GM23248 (cell line): Measurements from ENCODE around the gene TOR1AIP2. TPM values are rescaled to one million over a fixed set of nuclear protein-coding genes. Genes with fewer than 3 reads are reported as not detected.

Source experiments
- DNase-seq: peaks from one replicate; pipeline ENCODE4 v3.0.0-alpha.2; 2015
- H2AFZ ChIP-seq: fragments of 200-600 bp; sonication (generic); 2 replicates; pipeline ENCODE4 v1.6.1; 2016; ENCODE audit warnings: antibody characterized with exemption
- H3F3A ChIP-seq: fragments of 200-600 bp; sonication (generic); 2 replicates; pipeline ENCODE4 v1.6.1; 2016; ENCODE audit warnings: mild to moderate bottlenecking, antibody characterized with exemption, mixed run types; ENCODE audit not compliant: insufficient read depth
- H3K27ac ChIP-seq: fragments of 200-600 bp; sonication (generic); 2 replicates; pipeline ENCODE4 v1.5.1; 2016; ENCODE audit warnings: mild to moderate bottlenecking
- H3K27me3 ChIP-seq: fragments of 200-600 bp; sonication (generic); replicated peaks from 2 replicates; pipeline ENCODE4 v1.6.1; 2016; ENCODE audit warnings: mild to moderate bottlenecking; ENCODE audit not compliant: insufficient read depth
- H3K36me3 ChIP-seq: fragments of 200-600 bp; sonication (generic); 2 replicates; pipeline ENCODE4 v1.6.1; 2016; ENCODE audit warnings: low read depth, mild to moderate bottlenecking
- H3K4me1 ChIP-seq: fragments of 200-600 bp; sonication (generic); 2 replicates; pipeline ENCODE4 v1.6.1; 2016; ENCODE audit warnings: mild to moderate bottlenecking; ENCODE audit not compliant: insufficient read depth
- H3K4me2 ChIP-seq: fragments of 200-600 bp; sonication (generic); one replicate; pipeline ENCODE4 v1.6.1; 2016; ENCODE audit warnings: mild to moderate bottlenecking; ENCODE audit not compliant: unreplicated experiment
- H3K4me3 ChIP-seq: fragments of 200-600 bp; sonication (generic); 2 replicates; pipeline ENCODE4 v1.5.1; 2016; ENCODE audit warnings: mild to moderate bottlenecking
- H3K79me2 ChIP-seq: fragments of 200-600 bp; sonication (generic); 2 replicates; pipeline ENCODE4 v1.6.1; 2016; ENCODE audit warnings: mild to moderate bottlenecking; ENCODE audit not compliant: insufficient read depth
- H3K9ac ChIP-seq: fragments of 200-600 bp; sonication (generic); 2 replicates; pipeline ENCODE4 v1.6.1; 2016; ENCODE audit warnings: mild to moderate bottlenecking
- H3K9me2 ChIP-seq: fragments of 200-600 bp; sonication (generic); 2 replicates; pipeline ENCODE4 v1.6.1; 2016; ENCODE audit warnings: mixed run types, mild to moderate bottlenecking, moderate library complexity; ENCODE audit not compliant: insufficient read depth
- H3K9me3 ChIP-seq: fragments of 200-600 bp; sonication (generic); one replicate; pipeline ENCODE4 v1.6.1; 2017; ENCODE audit warnings: low read depth
- H4K20me1 ChIP-seq: fragments of 200-600 bp; sonication (generic); 2 replicates; pipeline ENCODE4 v1.6.0; 2016; ENCODE audit not compliant: insufficient read depth
- EZH2 ChIP-seq: fragments of 200-600 bp; sonication (generic); IDR thresholded peaks from 2 replicates; pipeline ENCODE4 v1.6.1; 2018; ENCODE audit warnings: antibody characterized with exemption, mild to moderate bottlenecking; ENCODE audit not compliant: insufficient read depth, poor library complexity, severe bottlenecking
- EZH2phosphoT487 ChIP-seq: fragments of 200-600 bp; sonication (generic); IDR thresholded peaks from 2 replicates; pipeline ENCODE4 v1.6.1; 2018; ENCODE audit warnings: antibody characterized with exemption, moderate library complexity, mild to moderate bottlenecking, low read depth; ENCODE audit not compliant: insufficient read depth
- WGBS, 2 experiments: methylation state at CpG; one replicate each; pipeline ENCODE4 v1.1.6; 2015 to 2017; ENCODE audit warnings: low lambda C conversion rate in 2 of 2, low coverage in 1 of 2; ENCODE audit errors: missing lambda C conversion rate in 2 of 2; 5-methylcytosine and 5-hydroxymethylcytosine counted together
- in situ Hi-C: fragments of 300-500 bp; cut with MboI; formaldehyde crosslinking; loops from 2 replicates; pipeline ENCODE4 v1.15.0; 2020
- polyA plus RNA-seq: library from polyadenylated mRNA; unstranded; fragments of >200 nt; fragmentation: Nextera tagmentation; extraction: Ambion mirVana; gene quantifications from 2 replicates; pipeline ENCODE4 v1.2.1, GENCODE V29; 2016
- total RNA-seq: library from RNA; depleted of rRNA; stranded (reverse); fragments of >200 nt; shearing (Covaris generic); gene quantifications from 2 replicates; pipeline ENCODE4 v1.2.3, GENCODE V29; 2014

Gene TOR1AIP2
- total and polyA plus RNA-seq, 2 experiments from 2014 or later: 37.2 to 97.1 TPM

DNA sequence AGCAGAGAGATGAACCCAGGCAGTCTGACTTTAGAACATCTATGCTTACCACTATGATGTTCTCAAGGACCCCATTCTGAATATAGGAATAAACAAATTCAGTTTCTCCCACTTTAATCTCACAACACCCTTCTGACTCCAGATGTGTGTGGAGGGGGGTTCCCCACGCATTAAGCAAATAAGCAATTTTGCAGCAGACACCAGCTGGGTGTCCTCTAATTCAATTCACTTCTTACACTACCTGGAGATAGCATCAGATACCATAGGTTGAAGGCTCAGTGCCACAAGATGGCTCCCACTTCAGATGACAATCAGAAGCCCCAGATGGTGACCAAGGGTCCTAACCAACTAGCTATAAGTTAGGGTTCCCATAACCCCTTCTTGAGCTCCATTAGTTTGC lies 46.7 kb upstream of the TOR1AIP2 start:
- no peaks in the 10 kb centered on the region for H3K27me3 ChIP-seq
- peaks cover 9% of the 10 kb centered on the region; the same call in 1 of the 2 replicates for H3K36me3 ChIP-seq
- H3K9ac ChIP-seq: no peak overlapping the region
- no peak overlapping the region for H3K4me3 ChIP-seq
- 89 to 100% methylated on average over 1 of the region's 1 CpG for WGBS, 2 experiments
- no peak for DNase-seq
- no peaks in the 10 kb centered on the region for H3K9me3 ChIP-seq
- H2AFZ ChIP-seq: no peak overlapping the region
- H3K4me1 ChIP-seq: peaks cover 16% of the 10 kb centered on the region
- H3K4me2 ChIP-seq: no peak overlapping the region
- no peak for TF ChIP-seq EZH2
- H3K27ac ChIP-seq: no peak overlapping the region
- H4K20me1 ChIP-seq: no peaks in the 10 kb centered on the region
- H3F3A ChIP-seq: peaks cover 29% of the 10 kb centered on the region
- H3K79me2 ChIP-seq: no peaks in the 10 kb centered on the region
- in situ Hi-C loops: loop anchor here (25.0 kb wide), 1 partner anchor 88 kb away; no protein-coding TSS in a partner anchor
- H3K9me2 ChIP-seq: no peaks in the 10 kb centered on the region

DNA sequence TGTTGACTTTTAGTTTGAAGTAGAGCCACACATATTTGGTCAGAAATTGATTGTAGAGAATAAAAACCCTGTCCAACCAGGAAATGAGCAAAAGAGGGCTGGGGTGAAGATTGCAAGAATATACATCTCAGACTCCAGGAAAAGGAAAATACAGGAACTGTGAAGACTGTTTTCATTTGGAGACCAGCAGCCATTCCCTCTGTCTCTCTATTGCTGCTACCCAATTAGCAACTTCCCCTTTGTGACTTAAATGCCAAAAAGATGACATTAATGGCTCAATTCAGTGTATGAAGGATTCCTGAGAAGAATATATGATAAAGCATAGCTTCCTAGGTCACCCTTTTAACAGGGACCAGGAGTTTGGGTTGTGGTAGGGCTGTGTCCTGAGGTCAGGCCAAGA lies 45.4 kb upstream of the TOR1AIP2 start:
- Histone ChIP-seq H3K27me3 (no peaks in the 10 kb centered on the region), H4K20me1 (no peaks in the 10 kb centered on the region), H3F3A (peaks cover 29% of the 10 kb centered on the region), H2AFZ (no peak overlapping the region), H3K9me3 (no peaks in the 10 kb centered on the region), H3K4me2 (no peak overlapping the region), H3K4me3 (no peak overlapping the region), H3K27ac (no peak overlapping the region), H3K9ac (no peak overlapping the region), H3K79me2 (no peaks in the 10 kb centered on the region), H3K36me3 (peaks cover 21% of the 10 kb centered on the region), H3K4me1 (peaks cover 16% of the 10 kb centered on the region), H3K9me2 (no peaks in the 10 kb centered on the region)
- TF ChIP-seq EZH2: no peak
- no peak for TF ChIP-seq EZH2phosphoT487
- no peak for DNase-seq
- in situ Hi-C loops: loop anchor here (25.0 kb wide), 1 partner anchor 89 kb away; no protein-coding TSS in a partner anchor

DNA sequence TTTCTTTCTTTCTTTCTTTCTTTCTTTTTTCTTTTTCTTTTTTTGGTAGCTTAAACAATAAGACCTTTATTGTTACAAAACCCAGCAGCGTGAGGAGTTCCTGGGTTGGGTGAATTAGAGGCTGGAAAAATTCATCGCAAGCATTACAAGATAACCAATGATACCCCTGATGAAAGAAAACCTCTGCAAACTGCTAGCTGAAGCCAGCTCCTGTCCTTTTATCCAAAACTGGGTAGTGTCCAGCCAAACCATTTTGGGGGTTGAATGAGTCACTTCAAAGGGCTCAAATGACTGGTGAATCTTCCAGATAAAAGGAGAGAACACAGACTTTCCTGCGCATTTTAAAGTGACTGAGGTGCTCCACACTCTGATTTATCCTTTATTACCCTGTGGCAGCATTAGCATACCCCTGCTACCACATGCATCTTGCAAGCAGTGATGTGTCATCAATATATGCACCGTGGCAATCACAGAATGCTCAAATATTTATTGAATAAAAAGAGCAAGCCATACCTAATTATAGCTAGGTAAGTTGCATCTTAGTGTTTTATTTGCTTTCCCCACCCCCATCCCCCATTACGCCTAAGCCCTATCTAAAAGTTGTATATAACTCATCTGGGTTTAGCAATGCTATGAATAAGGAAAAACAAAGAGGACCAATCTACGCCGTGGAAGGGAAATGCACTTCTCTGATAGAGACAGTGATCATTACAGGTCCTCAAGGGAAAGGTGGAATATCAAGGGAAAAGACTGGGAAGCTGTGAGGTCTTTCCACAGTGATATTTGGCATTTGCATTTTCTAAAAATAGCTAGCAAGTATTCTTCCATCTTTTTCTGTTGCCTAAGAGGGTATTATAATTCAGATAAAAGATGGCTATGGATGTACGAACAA lies 44.6 kb upstream of the TOR1AIP2 start:
- Histone ChIP-seq H3K27ac (no peak overlapping the region), H3K9ac (no peak overlapping the region), H4K20me1 (no peaks in the 10 kb centered on the region), H2AFZ (no peak overlapping the region), H3K4me2 (no peak overlapping the region), H3K9me3 (no peaks in the 10 kb centered on the region), H3K36me3 (peaks cover 29% of the 10 kb centered on the region), H3K27me3 (no peaks in the 10 kb centered on the region), H3K9me2 (no peaks in the 10 kb centered on the region), H3K79me2 (no peaks in the 10 kb centered on the region), H3K4me1 (peaks cover 16% of the 10 kb centered on the region), H3F3A (peaks cover 29% of the 10 kb centered on the region), H3K4me3 (no peak overlapping the region)
- DNase-seq: peak; percentile 19
- in situ Hi-C loops: loop anchor here (25.0 kb wide), 1 partner anchor 90 kb away; no protein-coding TSS in a partner anchor
- TF ChIP-seq EZH2: no peak
- TF ChIP-seq EZH2phosphoT487: no peak
- WGBS, 2 experiments: 90 to 93% methylated on average over 8 of the region's 8 CpGs

DNA sequence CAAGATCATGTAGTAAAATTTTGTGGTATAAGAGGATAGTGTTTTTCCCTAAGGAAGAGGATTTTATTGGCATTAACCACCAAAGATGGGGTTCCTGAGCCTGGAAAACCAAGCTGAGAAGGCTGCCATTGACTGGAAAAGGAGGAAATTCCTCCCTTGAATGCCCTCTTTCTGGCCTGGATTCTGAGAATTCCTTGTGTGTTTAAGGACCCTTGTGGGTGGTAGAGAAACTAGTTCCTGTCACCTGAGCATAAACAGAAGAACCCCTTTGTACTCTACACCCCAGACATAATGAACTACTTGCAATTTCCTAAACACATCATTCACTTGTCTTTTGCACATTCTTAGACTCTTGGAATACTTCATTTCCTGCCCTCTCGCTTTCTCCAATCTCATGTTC lies 43.9 kb upstream of the TOR1AIP2 start:
- no peak for TF ChIP-seq EZH2
- DNase-seq: no peak
- H3K9me3 ChIP-seq: no peaks in the 10 kb centered on the region
- H3K9ac ChIP-seq: no peak overlapping the region
- no peak overlapping the region for H3K4me3 ChIP-seq
- H3K4me1 ChIP-seq: peaks cover 9% of the 10 kb centered on the region
- in situ Hi-C loops: loop anchor here (25.0 kb wide), 1 partner anchor 91 kb away; no protein-coding TSS in a partner anchor
- H3K36me3 ChIP-seq: peaks cover 36% of the 10 kb centered on the region
- 98 to 100% methylated on average over 1 of the region's 1 CpG for WGBS, 2 experiments
- H2AFZ ChIP-seq: no peak overlapping the region
- H4K20me1 ChIP-seq: no peaks in the 10 kb centered on the region
- peaks cover 22% of the 10 kb centered on the region for H3F3A ChIP-seq
- no peak overlapping the region for H3K4me2 ChIP-seq
- no peaks in the 10 kb centered on the region for H3K79me2 ChIP-seq
- H3K27me3 ChIP-seq: no peaks in the 10 kb centered on the region
- H3K9me2 ChIP-seq: no peaks in the 10 kb centered on the region
- H3K27ac ChIP-seq: no peak overlapping the region
